ENCODE data around the gene GTF3C1.

The GTF3C1 gene

GRCh38 chr16:27520982-27521673 is 28.6 kb downstream of the GTF3C1 start:
- H3K36me3 ChIP-seq (ENCODE audit: control insufficient read depth, insufficient read depth, low read length): peaks cover 88% of the 10 kb centered on the region
- H3K4me3 ChIP-seq (ENCODE audit: extremely low read depth, insufficient read depth, low read length, poor library complexity, severe bottlenecking): no peak overlapping the region
- 89 to 90% methylated on average over 13 to 16 of the region's 16 CpGs for WGBS, 2 experiments (ENCODE audit: insufficient coverage in 2 of 2)
- H3K9me3 ChIP-seq (ENCODE audit: control insufficient read depth, low read length): no peaks in the 10 kb centered on the region
- H3K27ac ChIP-seq (ENCODE audit: low read depth, low read length, severe bottlenecking): peak overlapping the region; percentile 37
- H3K4me1 ChIP-seq (ENCODE audit: control insufficient read depth, insufficient read depth, low read length, poor library complexity, severe bottlenecking): peaks cover 7% of the 10 kb centered on the region

- H3K36me3 ChIP-seq (ENCODE audit: control insufficient read depth, insufficient read depth, low read length): peaks cover 88% of the 10 kb centered on the region
- H3K9me3 ChIP-seq (ENCODE audit: control insufficient read depth, low read length): no peaks in the 10 kb centered on the region
- H3K27ac ChIP-seq (ENCODE audit: low read depth, low read length, severe bottlenecking): no peak overlapping the region
- peaks cover 7% of the 10 kb centered on the region for H3K4me1 ChIP-seq (ENCODE audit: control insufficient read depth, insufficient read depth, low read length, poor library complexity, severe bottlenecking)
- no peak overlapping the region for H3K4me3 ChIP-seq (ENCODE audit: extremely low read depth, insufficient read depth, low read length, poor library complexity, severe bottlenecking)
- 90 to 100% methylated on average over 1 to 2 of the region's 4 CpGs for WGBS, 2 experiments (ENCODE audit: insufficient coverage in 2 of 2)
These were observed 31.5 kb downstream of the GTF3C1 start for GRCh38 chr16:27518226-27518625.

- no peak overlapping the region for H3K27ac ChIP-seq (ENCODE audit: low read depth, low read length, severe bottlenecking)
- no peaks in the 10 kb centered on the region for H3K9me3 ChIP-seq (ENCODE audit: control insufficient read depth, low read length)
- peaks cover 7% of the 10 kb centered on the region for H3K4me1 ChIP-seq (ENCODE audit: control insufficient read depth, insufficient read depth, low read length, poor library complexity, severe bottlenecking)
- no peak overlapping the region for H3K4me3 ChIP-seq (ENCODE audit: extremely low read depth, insufficient read depth, low read length, poor library complexity, severe bottlenecking)
- 96 to 100% methylated on average over 7 of the region's 7 CpGs for WGBS, 2 experiments (ENCODE audit: insufficient coverage in 2 of 2)
- H3K36me3 ChIP-seq (ENCODE audit: control insufficient read depth, insufficient read depth, low read length): peaks cover 89% of the 10 kb centered on the region
These were observed 32.0 kb downstream of the GTF3C1 start for GRCh38 chr16:27517664-27518063.

- Histone ChIP-seq H3K4me3 (ENCODE audit: extremely low read depth, insufficient read depth, low read length, poor library complexity, severe bottlenecking) (no peak overlapping the region), H3K36me3 (ENCODE audit: control insufficient read depth, insufficient read depth, low read length) (peaks cover 95% of the 10 kb centered on the region), H3K27ac (ENCODE audit: low read depth, low read length, severe bottlenecking) (no peak overlapping the region), H3K9me3 (ENCODE audit: control insufficient read depth, low read length) (no peaks in the 10 kb centered on the region), H3K4me1 (ENCODE audit: control insufficient read depth, insufficient read depth, low read length, poor library complexity, severe bottlenecking) (peaks cover 5% of the 10 kb centered on the region)
- 97 to 99% methylated on average over 10 to 11 of the region's 11 CpGs for WGBS, 2 experiments (ENCODE audit: insufficient coverage in 2 of 2)
These were observed 33.3 kb downstream of the GTF3C1 start for GRCh38 chr16:27516365-27516764.

- H3K4me1 ChIP-seq (ENCODE audit: control insufficient read depth, insufficient read depth, low read length, poor library complexity, severe bottlenecking): peaks cover under 1% of the 10 kb centered on the region
- H3K4me3 ChIP-seq (ENCODE audit: extremely low read depth, insufficient read depth, low read length, poor library complexity, severe bottlenecking): no peak overlapping the region
- no peaks in the 10 kb centered on the region for H3K9me3 ChIP-seq (ENCODE audit: control insufficient read depth, low read length)
- H3K27ac ChIP-seq (ENCODE audit: low read depth, low read length, severe bottlenecking): no peak overlapping the region
- peaks cover 95% of the 10 kb centered on the region for H3K36me3 ChIP-seq (ENCODE audit: control insufficient read depth, insufficient read depth, low read length)
- WGBS, 2 experiments (ENCODE audit: insufficient coverage in 2 of 2): 90% methylated on average over 8 of the region's 9 CpGs
These were observed 33.8 kb downstream of the GTF3C1 start for GRCh38 chr16:27515874-27516353.

GRCh38 chr16:27514806-27515205 is 34.9 kb downstream of the GTF3C1 start:
- Histone ChIP-seq H3K27ac (ENCODE audit: low read depth, low read length, severe bottlenecking) (no peak overlapping the region), H3K9me3 (ENCODE audit: control insufficient read depth, low read length) (no peaks in the 10 kb centered on the region), H3K36me3 (ENCODE audit: control insufficient read depth, insufficient read depth, low read length) (peaks cover 94% of the 10 kb centered on the region), H3K4me1 (ENCODE audit: control insufficient read depth, insufficient read depth, low read length, poor library complexity, severe bottlenecking) (no peaks in the 10 kb centered on the region), H3K4me3 (ENCODE audit: extremely low read depth, insufficient read depth, low read length, poor library complexity, severe bottlenecking) (no peak overlapping the region)
- WGBS, 2 experiments (ENCODE audit: insufficient coverage in 2 of 2): 98 to 99% methylated on average over 12 of the region's 12 CpGs

GRCh38 chr16:27511657-27512448 is 37.9 kb downstream of the GTF3C1 start:
- H3K36me3 ChIP-seq (ENCODE audit: control insufficient read depth, insufficient read depth, low read length): peaks cover 93% of the 10 kb centered on the region

GRCh38 chr16:27508476-27508875 is 41.2 kb downstream of the GTF3C1 start:
- Histone ChIP-seq H3K9me3 (ENCODE audit: control insufficient read depth, low read length) (no peaks in the 10 kb centered on the region), H3K27ac (ENCODE audit: low read depth, low read length, severe bottlenecking) (no peak overlapping the region), H3K36me3 (ENCODE audit: control insufficient read depth, insufficient read depth, low read length) (peaks cover 95% of the 10 kb centered on the region), H3K4me3 (ENCODE audit: extremely low read depth, insufficient read depth, low read length, poor library complexity, severe bottlenecking) (no peak overlapping the region), H3K4me1 (ENCODE audit: control insufficient read depth, insufficient read depth, low read length, poor library complexity, severe bottlenecking) (no peaks in the 10 kb centered on the region)
- WGBS, 2 experiments (ENCODE audit: insufficient coverage in 2 of 2): 87 to 98% methylated on average over 7 of the region's 9 CpGs

More at GRCh38 chr16:27511657-27512448, 37.9 kb downstream of the GTF3C1 start:
- no peak overlapping the region for H3K4me3 ChIP-seq (ENCODE audit: extremely low read depth, insufficient read depth, low read length, poor library complexity, severe bottlenecking)
- H3K27ac ChIP-seq (ENCODE audit: low read depth, low read length, severe bottlenecking): no peak overlapping the region
- H3K9me3 ChIP-seq (ENCODE audit: control insufficient read depth, low read length): no peaks in the 10 kb centered on the region
- 93 to 96% methylated on average over 17 to 20 of the region's 22 CpGs for WGBS, 2 experiments (ENCODE audit: insufficient coverage in 2 of 2)
- H3K4me1 ChIP-seq (ENCODE audit: control insufficient read depth, insufficient read depth, low read length, poor library complexity, severe bottlenecking): no peaks in the 10 kb centered on the region

GRCh38 chr16:27506771-27507170 is 42.9 kb downstream of the GTF3C1 start:
- H3K4me1 ChIP-seq (ENCODE audit: control insufficient read depth, insufficient read depth, low read length, poor library complexity, severe bottlenecking): no peaks in the 10 kb centered on the region
- no peak overlapping the region for H3K27ac ChIP-seq (ENCODE audit: low read depth, low read length, severe bottlenecking)
- H3K9me3 ChIP-seq (ENCODE audit: control insufficient read depth, low read length): no peaks in the 10 kb centered on the region
- WGBS, 2 experiments (ENCODE audit: insufficient coverage in 2 of 2): 97 to 98% methylated on average over 11 to 17 of the region's 17 CpGs
- H3K4me3 ChIP-seq (ENCODE audit: extremely low read depth, insufficient read depth, low read length, poor library complexity, severe bottlenecking): no peak overlapping the region
- H3K36me3 ChIP-seq (ENCODE audit: control insufficient read depth, insufficient read depth, low read length): peaks cover 95% of the 10 kb centered on the region

GRCh38 chr16:27505297-27506236 is 44.1 kb downstream of the GTF3C1 start:
- Histone ChIP-seq H3K4me3 (ENCODE audit: extremely low read depth, insufficient read depth, low read length, poor library complexity, severe bottlenecking) (no peak overlapping the region), H3K36me3 (ENCODE audit: control insufficient read depth, insufficient read depth, low read length) (peaks cover 95% of the 10 kb centered on the region), H3K9me3 (ENCODE audit: control insufficient read depth, low read length) (no peaks in the 10 kb centered on the region), H3K4me1 (ENCODE audit: control insufficient read depth, insufficient read depth, low read length, poor library complexity, severe bottlenecking) (no peaks in the 10 kb centered on the region), H3K27ac (ENCODE audit: low read depth, low read length, severe bottlenecking) (no peak overlapping the region)
- WGBS, 2 experiments (ENCODE audit: insufficient coverage in 2 of 2): 92% methylated on average over 10 to 12 of the region's 13 CpGs

All from mesodermal cell (in vitro differentiated cells).